ENCODE results near the gene DDX4. TPM values are rescaled to one million over a fixed set of nuclear protein-coding genes. Genes with fewer than 3 reads are reported as not detected.

Gene DDX4
- not detected for total RNA-seq

GRCh38 chr5:55737793-55738192 is at the start of gene DDX4:
Gene DDX4 (plus strand): TSS chr5:55738061. CDS start chr5:55738964, 903 bp downstream.
- intact Hi-C loops (cut with DNase I), result no loop called here
- ATAC-seq, result no peak
- no peaks in the 10 kb centered on the region for H3K9me3 ChIP-seq
- peaks cover 4% of the 10 kb centered on the region for H3K4me1 ChIP-seq
- DNase-seq, result no peak
- H3K36me3 ChIP-seq (replicated peaks in 1 of 2; ENCODE audit: insufficient read depth in 1 of 2, low read depth in 2 of 2), result no peaks in the 10 kb centered on the region
- 96 to 97% methylated on average over 20 to 31 of the region's 31 CpGs for WGBS, 2 donors
- H3K27ac ChIP-seq, result no peak within 1 kb of the TSS
- no peaks in the 10 kb centered on the region for H3K27me3 ChIP-seq
- TF ChIP-seq CTCF (IDR thresholded peaks at IDR 0.05) (no peak), POLR2A (IDR thresholded peaks at IDR 0.05) (no peak)
- no peak within 1 kb of the TSS for H3K4me3 ChIP-seq

GRCh38 chr5:55691265-55692105 is 46.4 kb upstream of the DDX4 start:
- no peak overlapping the region for H3K27ac ChIP-seq
- peaks cover 14% of the 10 kb centered on the region for H3K4me1 ChIP-seq
- no peaks in the 10 kb centered on the region for H3K9me3 ChIP-seq
- peaks cover 0 to 2% of the 10 kb centered on the region in 2 donors for H3K36me3 ChIP-seq (replicated peaks in 1 of 2; ENCODE audit: insufficient read depth in 1 of 2, low read depth in 2 of 2)
- DNase-seq (no peak), ATAC-seq (peak; percentile 60)
- intact Hi-C loops (cut with DNase I), result loop anchor here (10.0 kb wide), 1 partner anchor 267 kb away; no protein-coding TSS in a partner anchor
- no peaks in the 10 kb centered on the region for H3K27me3 ChIP-seq
- H3K4me3 ChIP-seq, result no peak overlapping the region
- WGBS, 2 donors, result 29% methylated on average over 2 of the region's 2 CpGs
- TF ChIP-seq CTCF (IDR thresholded peaks at IDR 0.05) (peak in 6 of 7 experiments; percentile 42 to 73 (median 65)), POLR2A (IDR thresholded peaks at IDR 0.05) (no peak)

- intact Hi-C loops (cut with DNase I), result loop anchor here (10.0 kb wide), 1 partner anchor 267 kb away; no protein-coding TSS in a partner anchor
- Histone ChIP-seq H3K4me3 (no peak overlapping the region), H3K27ac (no peak overlapping the region), H3K9me3 (no peaks in the 10 kb centered on the region), H3K27me3 (no peaks in the 10 kb centered on the region), H3K4me1 (peaks cover 14% of the 10 kb centered on the region), H3K36me3 (replicated peaks in 1 of 2; ENCODE audit: insufficient read depth in 1 of 2, low read depth in 2 of 2) (peaks cover 0 to 2% of the 10 kb centered on the region in 2 donors)
- 56 to 67% methylated on average over 2 of the region's 2 CpGs for WGBS, 2 donors
- no peak for TF ChIP-seq POLR2A (IDR thresholded peaks at IDR 0.05)
- TF ChIP-seq CTCF (IDR thresholded peaks at IDR 0.05), result no peak
- ATAC-seq, result no peak
- DNase-seq, result no peak
These were observed 45.8 kb upstream of the DDX4 start for GRCh38 chr5:55692106-55692417.

- DNase-seq, result no peak
- intact Hi-C loops (cut with DNase I), result loop anchor here (10.0 kb wide), 1 partner anchor 268 kb away; no protein-coding TSS in a partner anchor
- no peaks in the 10 kb centered on the region for H3K9me3 ChIP-seq
These were observed 45.4 kb upstream of the DDX4 start for GRCh38 chr5:55692509-55692908.

More at GRCh38 chr5:55692509-55692908, 45.4 kb upstream of the DDX4 start:
- 11 to 21% methylated on average over 1 of the region's 1 CpG for WGBS, 2 donors
- no peak overlapping the region for H3K4me3 ChIP-seq
- no peak overlapping the region for H3K27ac ChIP-seq
- ATAC-seq, result no peak
- TF ChIP-seq CTCF (IDR thresholded peaks at IDR 0.05) (no peak), POLR2A (IDR thresholded peaks at IDR 0.05) (no peak)
- no peaks in the 10 kb centered on the region for H3K27me3 ChIP-seq
- peaks cover 0 to 2% of the 10 kb centered on the region in 2 donors for H3K36me3 ChIP-seq (replicated peaks in 1 of 2; ENCODE audit: insufficient read depth in 1 of 2, low read depth in 2 of 2)
- H3K4me1 ChIP-seq, result peaks cover 14% of the 10 kb centered on the region

All from body of pancreas (tissue), 4 donors.